H9 (cell line): Measurements from ENCODE around the gene LRRC45. TPM values are rescaled to one million over a fixed set of nuclear protein-coding genes. Genes with fewer than 3 reads are reported as not detected.
A peak's percentile ranks its signal among the peaks of the same experiment; 100 is the strongest.

ENCODE experiments used
- DNase-seq: peaks from one replicate; pipeline ENCODE4 v3.0.0-alpha.2; 2017
- H2AFZ ChIP-seq: one replicate; pipeline ENCODE4 v1.6.1; 2013; ENCODE audit warnings: mild to moderate bottlenecking, low read length, control low read depth, moderate library complexity
- H2AK5ac ChIP-seq: 2 replicates; pipeline ENCODE4 v1.6.1; 2013; ENCODE audit warnings: low read length, control low read depth, mixed read lengths; ENCODE audit not compliant: insufficient read length
- H2BK120ac ChIP-seq: one replicate; pipeline ENCODE4 v1.6.1; 2013; ENCODE audit warnings: low read depth, mild to moderate bottlenecking, low read length, control low read depth, inconsistent platforms; ENCODE audit not compliant: poor library complexity, severe bottlenecking
- H2BK12ac ChIP-seq: 2 replicates; pipeline ENCODE4 v1.6.1; 2013; ENCODE audit warnings: low read length, control low read depth, mixed read lengths, low read depth; ENCODE audit not compliant: insufficient read length
- H2BK15ac ChIP-seq: 2 replicates; pipeline ENCODE4 v1.6.1; 2013; ENCODE audit warnings: low read depth, low read length, control low read depth
- H2BK20ac ChIP-seq: one replicate; pipeline ENCODE4 v1.6.1; 2013; ENCODE audit warnings: low read depth, mild to moderate bottlenecking, low read length, control low read depth, inconsistent platforms; ENCODE audit not compliant: poor library complexity, severe bottlenecking
- H2BK5ac ChIP-seq: 2 replicates; pipeline ENCODE4 v1.6.1; 2013; ENCODE audit warnings: low read length, control low read depth, mixed read lengths; ENCODE audit not compliant: insufficient read length
- H3K14ac ChIP-seq: 2 replicates; pipeline ENCODE4 v1.6.1; 2013; ENCODE audit warnings: low read length, control low read depth; ENCODE audit not compliant: insufficient read depth
- H3K18ac ChIP-seq: 2 replicates; pipeline ENCODE4 v1.6.1; 2013; ENCODE audit warnings: low read depth, mild to moderate bottlenecking, mixed read lengths, low read length, control low read depth; ENCODE audit not compliant: insufficient read length
- H3K23ac ChIP-seq: 2 replicates; pipeline ENCODE4 v1.6.1; 2013; ENCODE audit warnings: low read length, control low read depth, mixed read lengths, low read depth; ENCODE audit not compliant: insufficient read length
- H3K23me2 ChIP-seq: 2 replicates; pipeline ENCODE4 v1.6.1; 2013; ENCODE audit warnings: low read depth, mild to moderate bottlenecking, mixed read lengths, low read length, control low read depth; ENCODE audit not compliant: insufficient read length, poor library complexity, severe bottlenecking
- H3K27ac ChIP-seq: 2 replicates; pipeline ENCODE4 v1.5.1; 2013; ENCODE audit warnings: low read length, control low read depth, mixed read lengths, low read depth; ENCODE audit not compliant: insufficient read length
- H3K27me3 ChIP-seq: 2 replicates; pipeline ENCODE4 v1.6.1; 2013; ENCODE audit warnings: low read length, control low read depth, inconsistent platforms; ENCODE audit not compliant: insufficient read depth
- H3K4ac ChIP-seq: 2 replicates; pipeline ENCODE4 v1.6.1; 2013; ENCODE audit warnings: low read depth, mild to moderate bottlenecking, control low read depth, inconsistent platforms, low read length, moderate library complexity
- H3K4me1 ChIP-seq: 2 replicates; pipeline ENCODE4 v1.6.1; 2013; ENCODE audit warnings: low read length, control low read depth, inconsistent platforms; ENCODE audit not compliant: insufficient read depth
- H3K4me2 ChIP-seq: 2 replicates; pipeline ENCODE4 v1.6.1; 2013; ENCODE audit warnings: low read length, control low read depth, mixed read lengths; ENCODE audit not compliant: insufficient read length, insufficient read depth
- H3K56ac ChIP-seq: 2 replicates; pipeline ENCODE4 v1.6.1; 2013; ENCODE audit warnings: low read depth, mild to moderate bottlenecking, mixed read lengths, low read length, control low read depth; ENCODE audit not compliant: insufficient read length
- H3K79me1 ChIP-seq: 2 replicates; pipeline ENCODE4 v1.6.1; 2013; ENCODE audit warnings: low read depth, mild to moderate bottlenecking, moderate library complexity, low read length, control low read depth, inconsistent platforms; ENCODE audit not compliant: insufficient read depth, poor library complexity, severe bottlenecking
- H3K79me2 ChIP-seq: 2 replicates; pipeline ENCODE4 v1.6.1; 2013; ENCODE audit warnings: low read length, control low read depth, inconsistent platforms; ENCODE audit not compliant: insufficient read depth
- H3K9ac ChIP-seq: 2 replicates; pipeline ENCODE4 v1.6.1; 2013; ENCODE audit warnings: low read length, control low read depth, mixed read lengths; ENCODE audit not compliant: insufficient read length; ENCODE audit errors: extremely low read depth
- H3K9me3 ChIP-seq: one replicate; pipeline ENCODE4 v1.6.1; 2013; ENCODE audit warnings: low read depth, low read length, inconsistent platforms; ENCODE audit not compliant: control insufficient read depth
- H3T11ph ChIP-seq: one replicate; pipeline ENCODE4 v1.6.1; 2013; ENCODE audit warnings: mild to moderate bottlenecking, low read length, control low read depth, inconsistent platforms
- H4K20me1 ChIP-seq: one replicate; pipeline ENCODE4 v1.6.1; 2013; ENCODE audit not compliant: control insufficient read depth, insufficient read length, insufficient read depth
- H4K5ac ChIP-seq: 2 replicates; pipeline ENCODE4 v1.6.1; 2013; ENCODE audit warnings: low read depth, mild to moderate bottlenecking, mixed read lengths, low read length, control low read depth; ENCODE audit not compliant: insufficient read length
- H4K8ac ChIP-seq: replicated peaks from 2 replicates; pipeline ENCODE4 v1.6.1; 2013; ENCODE audit warnings: low read length, control low read depth, mixed read lengths, low read depth; ENCODE audit not compliant: insufficient read length
- H4K91ac ChIP-seq: 2 replicates; pipeline ENCODE4 v1.6.1; 2013; ENCODE audit warnings: low read depth, mild to moderate bottlenecking, moderate library complexity, mixed read lengths, low read length, control low read depth; ENCODE audit not compliant: insufficient read length
- H3K27ac Mint-ChIP-seq, 3 experiments: 2 replicates in 2 of 3; 3 replicates in 1 of 3; pipeline ENCODE4 v1.8.0; 2020 to 2021; ENCODE audit warnings: mixed read lengths in 3 of 3, mild to moderate bottlenecking in 1 of 3, moderate library complexity in 1 of 3
- H3K27me3 Mint-ChIP-seq: 2 replicates; pipeline ENCODE4 v1.8.0; 2021; ENCODE audit warnings: low read depth, mild to moderate bottlenecking, moderate library complexity, mixed read lengths
- H3K36me3 Mint-ChIP-seq, 3 experiments: 2 replicates in 2 of 3; 3 replicates in 1 of 3; pipeline ENCODE4 v1.8.0; 2020 to 2021; ENCODE audit warnings: low read depth in 3 of 3, mixed read lengths in 3 of 3; ENCODE audit not compliant: insufficient read depth in 1 of 3
- H3K4me1 Mint-ChIP-seq, 2 experiments: 2 replicates each; pipeline ENCODE4 v1.8.0; 2020; ENCODE audit warnings: mixed read lengths in 2 of 2
- H3K4me3 Mint-ChIP-seq, 2 experiments: 2 replicates in 1 of 2; 3 replicates in 1 of 2; pipeline ENCODE4 v1.8.0; 2020 to 2021; ENCODE audit warnings: mild to moderate bottlenecking in 2 of 2, mixed read lengths in 2 of 2, moderate library complexity in 1 of 2
- H3K9me3 Mint-ChIP-seq, 2 experiments: 2 replicates in 1 of 2; 3 replicates in 1 of 2; pipeline ENCODE4 v1.8.0; 2020; ENCODE audit warnings: mild to moderate bottlenecking in 2 of 2, mixed read lengths in 2 of 2, moderate library complexity in 1 of 2
- CTCF ChIP-seq: fragments of 200-600 bp; sonication (generic); conservative IDR thresholded peaks from 3 replicates; pipeline ENCODE4 v1.8.0; 2021; ENCODE audit warnings: antibody characterized with exemption, mild to moderate bottlenecking
- WGBS: extraction: QIAGEN DNeasy Blood & Tissue Kit; methylation state at CpG from one replicate; pipeline ENCODE4 v1.1.7; 2013; ENCODE audit warnings: missing lambda C conversion rate, low lambda C conversion rate, mixed read lengths; ENCODE audit not compliant: insufficient read length; ENCODE audit errors: extremely low coverage; 5-methylcytosine and 5-hydroxymethylcytosine counted together
- total RNA-seq: library from RNA; stranded (reverse); gene quantifications from 2 replicates; pipeline ENCODE4 v1.2.1, GENCODE V29; 2021

LRRC45 gene
- total RNA-seq, 1 experiment from 2014 or later, result 28.7 TPM

GRCh38 chr17:82041144-82041814, 18.2 kb downstream of the LRRC45 start:
- H4K8ac ChIP-seq, result no peak overlapping the region
- no peak overlapping the region for H2AFZ ChIP-seq
- H2BK120ac ChIP-seq, result no peak overlapping the region
- H2BK5ac ChIP-seq, result no peak overlapping the region
- H3K9me3 Mint-ChIP-seq, result no peaks in the 10 kb centered on the region; a peak in 2 of 5 replicates
- no peak overlapping the region for H3K23ac ChIP-seq
- H2AK5ac ChIP-seq, result no peak overlapping the region
- peaks cover 25 to 29% of the 10 kb centered on the region in 2 experiments for H3K4me1 Mint-ChIP-seq
- no peak overlapping the region for H3K4ac ChIP-seq
- H2BK15ac ChIP-seq, result no peak overlapping the region
- H3K79me1 ChIP-seq, result no peaks in the 10 kb centered on the region
- no peak overlapping the region for H4K5ac ChIP-seq
- H3K27ac Mint-ChIP-seq, result peak overlapping the region in 1 of 3 experiments; percentile 55; a peak in 1 of 7 replicates
- no peak for TF ChIP-seq CTCF
- no peak for DNase-seq
- H3K23me2 ChIP-seq, result no peaks in the 10 kb centered on the region
- no peaks in the 10 kb centered on the region for H3K79me2 ChIP-seq
- no peak overlapping the region for H3K27ac ChIP-seq
- no peaks in the 10 kb centered on the region for H3K9me3 ChIP-seq
- no peak overlapping the region for H3K18ac ChIP-seq
- no CpG with 5 or more reads among the region's 17 CpGs for WGBS
- H4K20me1 ChIP-seq, result no peaks in the 10 kb centered on the region
- H3K4me3 Mint-ChIP-seq, result no peak overlapping the region; a peak in 1 of 5 replicates
- no peak overlapping the region for H4K91ac ChIP-seq
- no peak overlapping the region for H3K14ac ChIP-seq
- no peak overlapping the region for H2BK12ac ChIP-seq
- no peak overlapping the region for H3K4me2 ChIP-seq
- no peaks in the 10 kb centered on the region for H3K27me3 ChIP-seq
- no peak overlapping the region for H3K56ac ChIP-seq
- H3K9ac ChIP-seq, result no peak overlapping the region
- no peak overlapping the region for H2BK20ac ChIP-seq
- H3K36me3 Mint-ChIP-seq, result peaks cover 0 to 2% (median 0%) of the 10 kb centered on the region in 3 experiments; a peak in 3 of 7 replicates
- H3K4me1 ChIP-seq, result no peaks in the 10 kb centered on the region; the same call in 1 of the 2 replicates
- peaks cover 12% of the 10 kb centered on the region for H3K27me3 Mint-ChIP-seq
- no peak overlapping the region for H3T11ph ChIP-seq
